ENCODE measurements around the gene FRS3. TPM values are rescaled to one million over a fixed set of nuclear protein-coding genes. Genes with fewer than 3 reads are reported as not detected.

FRS3 gene
- total and polyA plus RNA-seq, 2 of the 13 experiments (the other 11 are each of a cell fraction or from before 2014, with no cell fraction given) = 3.0 to 7.4 TPM

GRCh38 chr6:41778895-41779294, 805 bp downstream of the FRS3 start (continued):
- 0 out of 2 replicates have a peak, but pooled peaks have one; percentile 42 for TF ChIP-seq ZBTB4 (CRISPR knock-in tag; IDR thresholded peaks at IDR 0.05; ENCODE audit: borderline replicate concordance)
- TF ChIP-seq DMAP1 (CRISPR knock-in tag; IDR thresholded peaks at IDR 0.05) = 0 out of 2 replicates have a peak, but pooled peaks have one; percentile 1
- TF ChIP-seq ZNF281 (CRISPR knock-in tag; IDR thresholded peaks at IDR 0.05; ENCODE audit: borderline replicate concordance) = 0 out of 2 replicates have a peak, but pooled peaks have one; percentile 21

- in situ Hi-C loops (cut with HindIII; ENCODE audit: extremely low pct_ligation_motif_present, low pct_unique_long_range_greater_than_20kb) = loop anchor here (5.0 to 25.0 kb wide), 2 partner anchors 40 to 435 kb away; partner anchors contain the start of genes MRPS10 and TFEB
- H3K79me2 ChIP-seq (ENCODE audit: insufficient read depth, low read length) = peaks cover 4% of the 10 kb centered on the region
- no peaks in the 10 kb centered on the region for H3K9me3 ChIP-seq (ENCODE audit: low read length)
- H3K4me3 ChIP-seq (replicated peaks in 1 of 3; ENCODE audit: insufficient read depth in 1 of 3, low read depth in 2 of 3, low read length in 3 of 3) = no peak overlapping the region
- FAIRE-seq = no peak
- no peaks in the 10 kb centered on the region; a peak in 2 of 5 replicates for H3K27me3 ChIP-seq (ENCODE audit: control insufficient read depth in 1 of 2, insufficient read depth in 2 of 2, low read length in 2 of 2)
- H4K20me1 ChIP-seq (ENCODE audit: insufficient read depth, low read length) = no peaks in the 10 kb centered on the region
- intact Hi-C loops (cut with micrococcal nuclease; ENCODE audit: unreplicated experiment) = loop anchor here (5.0 kb wide), 1 partner anchor 175 kb away; no protein-coding TSS in a partner anchor
- peaks cover 9 to 25% of the 10 kb centered on the region in 2 experiments for H3K36me3 ChIP-seq (replicated peaks in 1 of 2; ENCODE audit: control insufficient read depth in 1 of 2, insufficient read depth in 2 of 2, low read length in 2 of 2)
- CTCF ChIA-PET (ENCODE audit: low intra/inter-chr PET ratio, low total read pairs) = interaction anchor here (4.1 to 4.4 kb wide), 2 partner anchors 42 to 72 kb away, joined by 44 to 61 read pairs; partner anchors contain the start of gene TFEB
- H3K4me1 ChIP-seq (ENCODE audit: insufficient read depth, low read length) = peaks cover 34% of the 10 kb centered on the region
- no peak overlapping the region for H3K27ac ChIP-seq (ENCODE audit: extremely low read length, insufficient read depth, low read length)
- 91% methylated on average over 5 of the region's 5 CpGs for WGBS (ENCODE audit: low lambda C conversion rate)
- no peak overlapping the region for H2AFZ ChIP-seq (ENCODE audit: low read length)
- no peak overlapping the region for H3K9ac ChIP-seq (ENCODE audit: insufficient read depth, low read depth, low read length)
- H3K4me2 ChIP-seq (ENCODE audit: low read depth, low read length) = no peak overlapping the region
- ATAC-seq = no peak
- DNase-seq (ENCODE audit: low spot score) = no peak
- POLR2A ChIA-PET = interaction anchor here (1.7 to 1.8 kb wide), 2 partner anchors 9 to 44 kb away, joined by 6 to 8 read pairs; no protein-coding TSS in a partner anchor
- BruUV-seq (replicated peaks) = no TSS peak
- TF ChIP-seq ZNF883 (CRISPR knock-in tag; IDR thresholded peaks at IDR 0.05; ENCODE audit: not compliant biosample characterization) (no peak), PRPF4 (IDR thresholded peaks at IDR 0.05; ENCODE audit: low read depth, low read length, poor library complexity, severe bottlenecking) (no peak), PATZ1 (CRISPR knock-in tag; IDR thresholded peaks at IDR 0.05) (no peak), ZNF777 (CRISPR knock-in tag; IDR thresholded peaks at IDR 0.05) (no peak), MTF2 (CRISPR knock-in tag; IDR thresholded peaks at IDR 0.05; ENCODE audit: borderline replicate concordance) (no peak), ZNF253 (CRISPR knock-in tag; IDR thresholded peaks at IDR 0.05; ENCODE audit: borderline replicate concordance) (no peak), ZNF607 (CRISPR knock-in tag; IDR thresholded peaks at IDR 0.05; ENCODE audit: borderline replicate concordance) (no peak), PCBP1 (IDR thresholded peaks at IDR 0.05; ENCODE audit: borderline replicate concordance, low read depth, low read length) (no peak), NFYC (CRISPR knock-in tag; IDR thresholded peaks at IDR 0.05) (no peak)
Observed at GRCh38 chr6:41777551-41778285, 2.0 kb downstream of the FRS3 start.
